Endothelial cell (in vitro differentiated cells): Measurements from ENCODE around the gene SNX5. TPM values are rescaled to one million over a fixed set of nuclear protein-coding genes. Genes with fewer than 3 reads are reported as not detected.

Experiments used
- DNase-seq: peaks from one replicate; pipeline ENCODE4 v3.0.0; 2021; ENCODE audit warnings: low spot score
- H3K27ac Mint-ChIP-seq: one replicate; pipeline ENCODE4 v1.8.0; 2021; ENCODE audit warnings: mixed read lengths, inconsistent platforms; ENCODE audit not compliant: unreplicated experiment
- H3K27me3 Mint-ChIP-seq: one replicate; pipeline ENCODE4 v1.8.0; 2021; ENCODE audit warnings: mild to moderate bottlenecking, moderate library complexity, mixed read lengths, inconsistent platforms; ENCODE audit not compliant: unreplicated experiment
- H3K36me3 Mint-ChIP-seq: one replicate; pipeline ENCODE4 v1.8.0; 2021; ENCODE audit warnings: mild to moderate bottlenecking, low read depth, mixed read lengths, inconsistent platforms; ENCODE audit not compliant: unreplicated experiment
- H3K4me1 Mint-ChIP-seq: one replicate; pipeline ENCODE4 v1.8.0; 2021; ENCODE audit warnings: mild to moderate bottlenecking, mixed read lengths, inconsistent platforms; ENCODE audit not compliant: unreplicated experiment
- H3K4me3 Mint-ChIP-seq: one replicate; pipeline ENCODE4 v1.8.0; 2021; ENCODE audit warnings: mild to moderate bottlenecking, mixed read lengths, inconsistent platforms; ENCODE audit not compliant: unreplicated experiment
- H3K9me3 Mint-ChIP-seq: one replicate; pipeline ENCODE4 v1.8.0; 2021; ENCODE audit warnings: mixed read lengths, inconsistent platforms; ENCODE audit not compliant: unreplicated experiment
- total RNA-seq: library from RNA; stranded (reverse); fragmentation: NEBNext Ultra II Directional; extraction: Animal tissue kit (Norgen Biotek cat#: 25700); gene quantifications from one replicate; pipeline ENCODE4 v1.2.1, GENCODE V29; 2021; ENCODE audit not compliant: unreplicated experiment
- TF ChIP-seq, protein P1 (sequence below): fragments of 200-600 bp; sonication (generic); IDR thresholded peaks from one replicate; pipeline ENCODE4 v1.5.0; 2021; ENCODE audit warnings: antibody characterized with exemption; ENCODE audit not compliant: unreplicated experiment

The SNX5 gene
- total RNA-seq, 1 donor from 2014 or later, result 61.7 TPM

DNA sequence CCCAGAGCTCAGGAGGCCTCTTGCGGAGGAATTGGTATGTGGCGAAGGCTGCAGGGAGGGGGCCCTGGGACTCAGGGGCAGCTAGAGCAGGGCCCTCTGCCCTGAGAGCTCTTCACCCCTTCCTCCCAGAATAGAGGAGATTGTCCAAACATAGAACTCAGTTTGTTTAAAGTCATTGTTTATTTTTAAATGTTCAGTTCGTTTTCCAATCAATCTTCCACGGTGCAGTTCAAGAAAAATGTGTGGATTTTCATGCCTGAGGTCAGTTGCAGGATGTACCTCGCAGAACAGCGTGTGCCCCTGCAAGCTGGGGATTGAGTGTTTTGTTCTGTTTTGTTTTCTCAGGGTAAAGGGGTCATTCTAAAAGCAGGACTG, 37.4 kb upstream of the SNX5 start:
- H3K9me3 Mint-ChIP-seq, result no peaks in the 10 kb centered on the region
- no peak for DNase-seq
- TF ChIP-seq, protein P1, sequence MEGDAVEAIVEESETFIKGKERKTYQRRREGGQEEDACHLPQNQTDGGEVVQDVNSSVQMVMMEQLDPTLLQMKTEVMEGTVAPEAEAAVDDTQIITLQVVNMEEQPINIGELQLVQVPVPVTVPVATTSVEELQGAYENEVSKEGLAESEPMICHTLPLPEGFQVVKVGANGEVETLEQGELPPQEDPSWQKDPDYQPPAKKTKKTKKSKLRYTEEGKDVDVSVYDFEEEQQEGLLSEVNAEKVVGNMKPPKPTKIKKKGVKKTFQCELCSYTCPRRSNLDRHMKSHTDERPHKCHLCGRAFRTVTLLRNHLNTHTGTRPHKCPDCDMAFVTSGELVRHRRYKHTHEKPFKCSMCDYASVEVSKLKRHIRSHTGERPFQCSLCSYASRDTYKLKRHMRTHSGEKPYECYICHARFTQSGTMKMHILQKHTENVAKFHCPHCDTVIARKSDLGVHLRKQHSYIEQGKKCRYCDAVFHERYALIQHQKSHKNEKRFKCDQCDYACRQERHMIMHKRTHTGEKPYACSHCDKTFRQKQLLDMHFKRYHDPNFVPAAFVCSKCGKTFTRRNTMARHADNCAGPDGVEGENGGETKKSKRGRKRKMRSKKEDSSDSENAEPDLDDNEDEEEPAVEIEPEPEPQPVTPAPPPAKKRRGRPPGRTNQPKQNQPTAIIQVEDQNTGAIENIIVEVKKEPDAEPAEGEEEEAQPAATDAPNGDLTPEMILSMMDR, result no peak
- H3K27ac Mint-ChIP-seq, result no peak overlapping the region
- peaks cover 1% of the 10 kb centered on the region for H3K27me3 Mint-ChIP-seq
- H3K36me3 Mint-ChIP-seq, result no peaks in the 10 kb centered on the region
- no peak overlapping the region for H3K4me3 Mint-ChIP-seq
- H3K4me1 Mint-ChIP-seq, result no peaks in the 10 kb centered on the region

DNA sequence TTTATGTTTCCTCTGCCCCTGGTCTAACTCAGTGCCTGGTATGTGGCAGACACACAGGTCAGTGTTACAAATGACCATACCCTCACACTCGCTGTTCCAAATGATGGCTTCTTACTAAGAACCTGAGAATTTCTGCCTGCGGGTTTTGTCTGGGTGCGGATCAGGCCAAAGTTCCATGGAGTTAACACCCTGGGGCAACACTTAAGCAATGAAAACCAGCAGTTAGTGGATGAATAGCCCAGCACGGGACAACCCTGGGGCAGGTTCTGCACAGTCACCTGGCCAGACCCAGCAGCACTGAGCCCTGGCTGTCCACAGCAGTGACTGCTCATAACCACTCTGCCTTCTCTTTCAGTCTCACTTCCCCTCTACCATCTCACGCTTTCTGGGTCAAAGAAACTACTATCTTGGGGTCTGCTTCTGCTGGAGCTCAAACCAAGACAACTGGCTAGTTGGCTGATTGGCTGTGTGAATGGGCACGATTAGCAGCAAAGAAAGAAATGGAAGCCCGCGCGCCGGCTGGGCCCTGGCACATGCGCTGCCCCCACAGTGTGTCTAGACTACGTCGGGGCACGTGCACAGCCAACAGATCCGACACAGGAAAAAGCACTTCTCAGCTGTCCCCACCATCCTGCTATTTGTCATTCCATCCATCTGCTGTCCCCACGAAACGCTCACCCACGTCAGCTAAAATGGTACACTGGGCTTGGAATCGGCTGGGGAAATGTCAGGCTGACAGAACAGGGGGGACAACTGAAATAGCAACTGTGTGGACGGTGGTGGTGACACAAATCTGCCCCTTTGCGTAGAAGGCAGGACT, 36.8 kb upstream of the SNX5 start:
- no peak for DNase-seq
- H3K27ac Mint-ChIP-seq, result no peak overlapping the region
- H3K36me3 Mint-ChIP-seq, result no peaks in the 10 kb centered on the region

DNA sequence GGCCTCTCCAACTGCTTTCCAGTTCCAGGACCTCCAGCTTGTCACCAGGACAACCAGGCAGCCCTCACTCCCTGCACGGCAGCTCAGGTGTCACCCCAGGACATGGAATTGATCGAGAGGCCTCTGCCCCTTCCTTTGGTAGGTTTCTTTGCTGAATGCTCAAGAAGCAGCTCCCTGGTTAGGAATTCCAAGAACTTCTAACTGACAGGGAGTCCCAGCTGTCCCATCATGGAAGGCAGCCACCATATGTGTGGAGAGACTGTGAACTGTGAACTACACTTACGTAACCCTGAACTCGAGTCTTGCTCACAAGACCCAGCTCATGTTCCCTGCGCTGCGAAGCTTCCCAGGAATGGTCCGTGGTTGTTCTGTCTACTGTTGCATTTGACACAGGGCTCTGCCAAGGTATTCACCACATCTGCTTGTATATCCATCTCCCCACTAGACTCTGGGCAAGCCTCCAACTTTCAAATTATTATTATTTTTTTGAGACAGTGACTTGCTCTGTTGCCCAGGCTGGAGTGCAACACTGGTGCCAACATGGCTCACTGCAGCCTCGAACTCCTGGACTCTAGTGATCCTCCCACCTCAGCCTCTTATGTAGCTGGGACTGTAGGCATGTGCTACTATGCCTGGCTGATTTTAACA, 35.9 kb upstream of the SNX5 start:
- Mint-ChIP-seq H3K27ac (no peak overlapping the region), H3K27me3 (peaks cover 1% of the 10 kb centered on the region), H3K4me3 (no peak overlapping the region), H3K4me1 (peaks cover 1% of the 10 kb centered on the region), H3K36me3 (no peaks in the 10 kb centered on the region), H3K9me3 (no peaks in the 10 kb centered on the region)
- TF ChIP-seq, protein P1, result no peak
- no peak for DNase-seq

More for the DNA sequence above, 36.8 kb upstream of the SNX5 start:
- Mint-ChIP-seq H3K4me3 (no peak overlapping the region), H3K27me3 (peaks cover 1% of the 10 kb centered on the region), H3K9me3 (no peaks in the 10 kb centered on the region), H3K4me1 (no peaks in the 10 kb centered on the region)
- TF ChIP-seq, protein P1, result no peak

DNA sequence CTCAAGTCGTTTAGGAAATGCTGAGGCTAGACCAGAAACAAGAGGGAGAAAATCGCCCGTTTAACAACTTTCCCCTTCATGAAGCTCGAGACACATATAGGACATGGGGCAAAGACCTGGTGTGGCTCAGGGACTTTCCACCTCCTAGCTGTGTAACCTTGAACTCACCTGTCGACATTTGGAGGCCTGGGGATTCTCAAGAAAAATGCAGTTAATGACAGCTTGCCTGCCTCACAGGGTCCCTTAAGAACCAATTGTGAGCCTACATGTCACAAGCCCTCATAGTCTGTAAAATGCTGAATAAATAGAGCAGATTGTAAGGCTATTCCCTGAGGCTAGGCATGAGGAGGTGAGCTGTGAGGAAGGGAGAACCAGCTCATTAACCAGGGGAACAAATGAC, 35.3 kb upstream of the SNX5 start:
- H3K4me1 Mint-ChIP-seq, result peaks cover 4% of the 10 kb centered on the region
- no peaks in the 10 kb centered on the region for H3K9me3 Mint-ChIP-seq
- H3K27me3 Mint-ChIP-seq, result peaks cover 1% of the 10 kb centered on the region
- H3K27ac Mint-ChIP-seq, result no peak overlapping the region
- no peak overlapping the region for H3K4me3 Mint-ChIP-seq
- H3K36me3 Mint-ChIP-seq, result no peaks in the 10 kb centered on the region
- TF ChIP-seq, protein P1, result no peak
- no peak for DNase-seq
